HCT116 (cell line): Measurements from ENCODE around the gene MME. TPM values are rescaled to one million over a fixed set of nuclear protein-coding genes. Genes with fewer than 3 reads are reported as not detected.

Experiments used
- ATAC-seq: fragments of 200-7000 bp; cut with Tn5 transposase; 2 replicates; pipeline ENCODE4 v1.9.1; 2020; ENCODE audit warnings: mild to moderate bottlenecking, moderate library complexity
- BruUV-seq: library from RNA; stranded (reverse); fragments of 400-500 nt; replicated peaks from 2 replicates; lab custom pipeline; 2021; lab: Mats Ljungman, UMichigan
- CTCF ChIA-PET: fragments of 300-600 bp; sonication (Branson Sonifier 250); formaldehyde crosslinking; loops from one replicate; lab custom pipeline; 2021; ENCODE audit warnings: antibody characterized with exemption; lab: Charles Lee
- POLR2A ChIA-PET: fragments of 300-600, 350-600 bp; sonication (Branson Sonifier 250); formaldehyde crosslinking; loops from one replicate; lab custom pipeline; 2021; ENCODE audit warnings: antibody characterized with exemption; lab: Charles Lee
- RAD21 ChIA-PET, 2 experiments: fragments of 300-600 bp; sonication (Branson Sonifier 250); formaldehyde crosslinking; loops; one replicate each; lab custom pipeline; 2023; ENCODE audit warnings: low total read pairs in 2 of 2; ENCODE audit not compliant: uncharacterized antibody in 2 of 2, unreplicated experiment in 2 of 2, low non-redundant PET in 1 of 2; lab: Charles Lee
- DNase-seq: peaks from one replicate; pipeline ENCODE4 v3.0.0-alpha.2; 2010; ENCODE audit warnings: low read depth, low spot score
- H2AFZ ChIP-seq: fragments of 200-600 bp; shearing (Covaris generic), sonication (generic); 2 replicates; pipeline ENCODE4 v1.6.1; 2017; ENCODE audit warnings: low read depth, mixed run types, mixed read lengths, antibody characterized with exemption, low read length; ENCODE audit not compliant: poor library complexity, severe bottlenecking
- H3K27ac ChIP-seq: 2 replicates; pipeline ENCODE4 v1.5.1; 2012; ENCODE audit warnings: low read depth, low read length
- H3K27me3 ChIP-seq: fragments of 200-600 bp; sonication (generic); 2 replicates; pipeline ENCODE4 v1.6.1; 2016; ENCODE audit warnings: mixed run types, low read length, mixed read lengths; ENCODE audit not compliant: insufficient read depth
- H3K36me3 ChIP-seq, 2 experiments: fragments of 200-500 bp in 1 of 2; fragments of 200-600 bp in 1 of 2; sonication (Bioruptor generic) in 1 of 2; sonication (generic) in 1 of 2; 2 replicates each; pipeline versions ENCODE4 v1.5.1 to v1.6.1; 2014 to 2016; ENCODE audit warnings: low read length in 2 of 2, inconsistent platforms in 1 of 2, mixed read lengths in 1 of 2, mixed run types in 1 of 2; ENCODE audit not compliant: insufficient read depth in 2 of 2, control insufficient read depth in 1 of 2
- H3K4me1 ChIP-seq, 2 experiments: fragments of 200-600 bp in 1 of 2; sonication (generic) in 1 of 2; 2 replicates each; pipeline versions ENCODE4 v1.5.1 to v1.6.1; 2012 to 2017; ENCODE audit warnings: low read length in 2 of 2, inconsistent platforms in 1 of 2, mild to moderate bottlenecking in 1 of 2, mixed read lengths in 1 of 2, mixed run types in 1 of 2, moderate library complexity in 1 of 2; ENCODE audit not compliant: insufficient read depth in 2 of 2, control insufficient read depth in 1 of 2
- H3K4me2 ChIP-seq: fragments of 200-600 bp; sonication (generic); 2 replicates; pipeline ENCODE4 v1.6.1; 2017; ENCODE audit warnings: mixed run types, low read length, mixed read lengths
- H3K4me3 ChIP-seq, 2 experiments: fragments of 200-600 bp in 1 of 2; sonication (generic) in 1 of 2; replicated peaks in 1 of 2; 2 replicates each; pipeline ENCODE4 v1.5.1; 2011 to 2016; ENCODE audit warnings: low read length in 2 of 2, control low read depth in 1 of 2, low read depth in 1 of 2, mild to moderate bottlenecking in 1 of 2, mixed read lengths in 1 of 2, mixed run types in 1 of 2
- H3K79me2 ChIP-seq: fragments of 200-600 bp; sonication (generic); 2 replicates; pipeline ENCODE4 v1.6.1; 2017; ENCODE audit warnings: mild to moderate bottlenecking, mixed run types, low read length, moderate library complexity, mixed read lengths; ENCODE audit not compliant: insufficient read depth
- H3K9ac ChIP-seq: fragments of 200-600 bp; sonication (generic); 2 replicates; pipeline ENCODE4 v1.6.1; 2016; ENCODE audit warnings: low read length, mixed read lengths
- H3K9me2 ChIP-seq: fragments of 200-600 bp; sonication (generic), shearing (Covaris generic); 2 replicates; pipeline ENCODE4 v1.6.1; 2017; ENCODE audit warnings: mixed run types, mild to moderate bottlenecking, moderate library complexity; ENCODE audit not compliant: insufficient read depth
- H3K9me3 ChIP-seq, 2 experiments: fragments of 200-500 bp in 1 of 2; fragments of 200-600 bp in 1 of 2; sonication (Bioruptor generic) in 1 of 2; sonication (generic) in 1 of 2; 2 replicates each; pipeline ENCODE4 v1.6.1; 2014 to 2017; ENCODE audit warnings: low read length in 2 of 2, mixed read lengths in 2 of 2, inconsistent platforms in 1 of 2, low read depth in 1 of 2, mild to moderate bottlenecking in 1 of 2, mixed run types in 1 of 2, moderate library complexity in 1 of 2; ENCODE audit not compliant: control insufficient read depth in 1 of 2, insufficient read depth in 1 of 2
- H4K20me1 ChIP-seq: fragments of 200-600 bp; sonication (generic), shearing (Covaris generic); 2 replicates; pipeline ENCODE4 v1.6.1; 2017; ENCODE audit warnings: mixed run types, mild to moderate bottlenecking, moderate library complexity; ENCODE audit not compliant: insufficient read depth
- CBX3 ChIP-seq: IDR thresholded peaks from 2 replicates; pipeline ENCODE4 v1.6.1; 2012; ENCODE audit warnings: low read depth
- CTCF ChIP-seq, 3 experiments: fragments of 200-600 bp in 1 of 3; sonication (generic) in 1 of 3; IDR thresholded peaks in 2 of 3; conservative IDR thresholded peaks in 1 of 3; 2 replicates each; pipeline ENCODE4 v1.5.1; 2012 to 2017; ENCODE audit warnings: low read depth in 2 of 3, low read length in 2 of 3, antibody characterized with exemption in 1 of 3, borderline replicate concordance in 1 of 3, control low read depth in 1 of 3, mild to moderate bottlenecking in 1 of 3, mixed read lengths in 1 of 3, mixed run types in 1 of 3, moderate library complexity in 1 of 3; ENCODE audit not compliant: insufficient read depth in 1 of 3
- ELF1 ChIP-seq: IDR thresholded peaks from 2 replicates; pipeline ENCODE4 v1.6.1; 2012; ENCODE audit warnings: low read depth, borderline replicate concordance
- EZH2 ChIP-seq: fragments of 200-600 bp; sonication (generic); IDR thresholded peaks from 2 replicates; pipeline ENCODE4 v1.6.1; 2017; ENCODE audit warnings: antibody characterized with exemption, mixed run types
- EZH2phosphoT487 ChIP-seq: fragments of 200-600 bp; IDR thresholded peaks from 2 replicates; pipeline ENCODE4 v1.6.1; 2018; ENCODE audit warnings: antibody characterized with exemption, borderline replicate concordance
- FOSL1 ChIP-seq: IDR thresholded peaks from 2 replicates; pipeline ENCODE4 v1.6.1; 2012; ENCODE audit warnings: low read depth
- JUND ChIP-seq: IDR thresholded peaks from 2 replicates; pipeline ENCODE4 v1.6.1; 2012
- MAX ChIP-seq: IDR thresholded peaks from 2 replicates; pipeline ENCODE4 v1.6.1; 2012
- POLR2A ChIP-seq: IDR thresholded peaks from 2 replicates; pipeline ENCODE4 v1.7.0; 2011; ENCODE audit warnings: borderline replicate concordance; ENCODE audit not compliant: insufficient read depth, insufficient read length; ENCODE audit errors: extremely low read depth
- RAD21 ChIP-seq: IDR thresholded peaks from 2 replicates; pipeline ENCODE4 v1.6.1; 2012; ENCODE audit warnings: low read depth, mild to moderate bottlenecking
- REST ChIP-seq: IDR thresholded peaks from 2 replicates; pipeline ENCODE4 v1.6.1; 2012; ENCODE audit warnings: low read depth
- SIN3A ChIP-seq: IDR thresholded peaks from 2 replicates; pipeline ENCODE4 v1.6.1; 2012; ENCODE audit warnings: low read depth
- SRF ChIP-seq: IDR thresholded peaks from 2 replicates; pipeline ENCODE4 v1.6.1; 2012; ENCODE audit warnings: low read depth
- YY1 ChIP-seq: IDR thresholded peaks from 2 replicates; pipeline ENCODE4 v1.6.1; 2011; ENCODE audit warnings: low read length, low read depth, moderate library complexity, mild to moderate bottlenecking; ENCODE audit not compliant: insufficient replicate concordance; ENCODE audit errors: extremely low read depth
- ZFX ChIP-seq: fragments of 450-650 bp; IDR thresholded peaks from 2 replicates; pipeline ENCODE4 v1.6.1; 2017
- ZNF274 ChIP-seq: fragments of 200-500 bp; sonication (Bioruptor generic); IDR thresholded peaks from 2 replicates; pipeline ENCODE4 v1.6.1; 2014; ENCODE audit warnings: mild to moderate bottlenecking, low read depth, low read length, inconsistent platforms
- intact Hi-C: fragments of 100-400 bp; cut with micrococcal nuclease; formaldehyde crosslinking; loops from 2 replicates; pipeline ENCODE4 v1.10.0; 2022
- total RNA-seq: library from RNA; stranded (reverse); gene quantifications from one replicate; pipeline ENCODE4 v1.2.1, GENCODE V29; 2021; ENCODE audit not compliant: unreplicated experiment

Gene MME
- total RNA-seq, 1 experiment from 2014 or later = 0.34 TPM

- Histone ChIP-seq H3K9me3 (no peaks in the 10 kb centered on the region), H3K36me3 (no peaks in the 10 kb centered on the region), H3K9ac (no peak overlapping the region), H3K9me2 (no peaks in the 10 kb centered on the region), H3K27ac (no peak overlapping the region), H3K79me2 (no peaks in the 10 kb centered on the region), H2AFZ (no peak overlapping the region), H3K4me3 (no peak overlapping the region), H3K27me3 (no peaks in the 10 kb centered on the region), H3K4me1 (peaks cover 0 to under 1% of the 10 kb centered on the region in 2 experiments; a peak in 1 of 4 replicates), H3K4me2 (no peak overlapping the region), H4K20me1 (no peaks in the 10 kb centered on the region)
- ChIA-PET CTCF (no interaction called here), POLR2A (no interaction called here), RAD21 (no interaction called here)
- no peak for TF ChIP-seq ZFX
- no peak for TF ChIP-seq CBX3
- TF ChIP-seq POLR2A = no peak
- TF ChIP-seq SIN3A = no peak
- no peak for TF ChIP-seq REST
- TF ChIP-seq YY1 = no peak
- no peak for TF ChIP-seq SRF
- no peak for TF ChIP-seq EZH2
- no peak for TF ChIP-seq ELF1
- TF ChIP-seq MAX = no peak
- no peak for TF ChIP-seq JUND
- no peak for TF ChIP-seq EZH2phosphoT487
- TF ChIP-seq ZNF274 = no peak
- no peak for TF ChIP-seq RAD21
- TF ChIP-seq FOSL1 = no peak
- TF ChIP-seq CTCF (IDR thresholded peaks at IDR 0.05 in 2 of 3, conservative IDR thresholded peaks at IDR 0.05 in 1 of 3; ENCODE audit: borderline replicate concordance in 1 of 3, insufficient read depth in 1 of 3, low read depth in 2 of 3, low read length in 2 of 3) = no peak
- BruUV-seq = no TSS peak
- ATAC-seq (no peak), DNase-seq (no peak)
- intact Hi-C loops = no loop called here
Measured at GRCh38 chr3:155227141-155227540, 147.0 kb downstream of the MME start.
